ENCODE results near the gene CKB. TPM values are rescaled to one million over a fixed set of nuclear protein-coding genes. Genes with fewer than 3 reads are reported as not detected.

The CKB gene
- total RNA-seq, 1 donor from 2014 or later: 8.6 TPM

DNA sequence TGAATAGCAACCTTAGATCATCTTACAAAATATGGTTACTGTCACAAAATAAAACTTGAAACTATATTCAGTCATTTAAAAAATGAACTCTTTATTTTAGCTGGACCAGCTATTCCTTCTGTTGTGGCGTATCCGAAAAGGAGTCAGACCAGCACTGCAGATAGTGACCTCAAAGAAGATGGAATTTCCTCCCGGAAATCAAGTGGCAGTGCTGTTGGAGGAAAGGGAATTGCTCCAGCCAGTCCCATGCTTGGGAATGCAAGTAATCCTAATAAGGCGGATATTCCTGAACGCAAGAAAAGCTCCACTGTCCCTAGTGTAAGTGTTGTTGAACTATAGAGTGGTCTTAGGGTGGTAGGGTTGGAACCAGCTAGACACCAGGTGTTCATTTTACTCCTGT lies 47.7 kb downstream of the CKB start:
- no peak overlapping the region for H3K27ac Mint-ChIP-seq
- H3K9me3 Mint-ChIP-seq: no peaks in the 10 kb centered on the region
- ATAC-seq (ENCODE audit: low read depth): no peak
- H3K4me3 Mint-ChIP-seq: no peak overlapping the region
- no peak for DNase-seq
- CTCF ChIA-PET: no interaction called here
- intact Hi-C loops (cut with micrococcal nuclease): no loop called here
- TF ChIP-seq, protein P1, sequence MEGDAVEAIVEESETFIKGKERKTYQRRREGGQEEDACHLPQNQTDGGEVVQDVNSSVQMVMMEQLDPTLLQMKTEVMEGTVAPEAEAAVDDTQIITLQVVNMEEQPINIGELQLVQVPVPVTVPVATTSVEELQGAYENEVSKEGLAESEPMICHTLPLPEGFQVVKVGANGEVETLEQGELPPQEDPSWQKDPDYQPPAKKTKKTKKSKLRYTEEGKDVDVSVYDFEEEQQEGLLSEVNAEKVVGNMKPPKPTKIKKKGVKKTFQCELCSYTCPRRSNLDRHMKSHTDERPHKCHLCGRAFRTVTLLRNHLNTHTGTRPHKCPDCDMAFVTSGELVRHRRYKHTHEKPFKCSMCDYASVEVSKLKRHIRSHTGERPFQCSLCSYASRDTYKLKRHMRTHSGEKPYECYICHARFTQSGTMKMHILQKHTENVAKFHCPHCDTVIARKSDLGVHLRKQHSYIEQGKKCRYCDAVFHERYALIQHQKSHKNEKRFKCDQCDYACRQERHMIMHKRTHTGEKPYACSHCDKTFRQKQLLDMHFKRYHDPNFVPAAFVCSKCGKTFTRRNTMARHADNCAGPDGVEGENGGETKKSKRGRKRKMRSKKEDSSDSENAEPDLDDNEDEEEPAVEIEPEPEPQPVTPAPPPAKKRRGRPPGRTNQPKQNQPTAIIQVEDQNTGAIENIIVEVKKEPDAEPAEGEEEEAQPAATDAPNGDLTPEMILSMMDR (IDR thresholded peaks at IDR 0.05): no peak
- peaks cover 79% of the 10 kb centered on the region for H3K36me3 Mint-ChIP-seq (ENCODE audit: low read depth)
- H3K27me3 Mint-ChIP-seq: no peaks in the 10 kb centered on the region
- H3K4me1 Mint-ChIP-seq: peaks cover 5% of the 10 kb centered on the region
- POLR2A ChIA-PET: no interaction called here

DNA sequence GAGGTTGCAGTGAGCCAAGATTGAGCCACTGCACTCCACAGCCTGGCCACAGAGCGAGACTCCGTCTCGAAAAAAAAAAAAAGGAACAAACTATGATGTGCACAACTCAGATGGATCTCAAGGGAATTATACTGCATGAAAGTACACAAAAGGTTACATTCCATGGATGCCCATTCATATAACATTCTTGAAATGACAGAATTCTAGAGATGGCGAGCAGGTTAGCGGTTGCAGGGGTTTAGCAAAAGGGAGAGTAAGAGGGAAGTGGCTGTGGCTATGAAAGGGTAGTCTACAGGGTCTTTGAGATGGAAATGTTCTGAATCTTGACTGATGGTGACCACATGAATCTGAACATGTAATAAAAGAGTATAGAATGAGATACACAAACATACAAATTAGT lies 49.7 kb downstream of the CKB start:
- no peaks in the 10 kb centered on the region for H3K27me3 Mint-ChIP-seq
- ChIA-PET POLR2A (no interaction called here), CTCF (no interaction called here)
- TF ChIP-seq, protein P1 (IDR thresholded peaks at IDR 0.05): no peak
- peaks cover 3% of the 10 kb centered on the region for H3K4me1 Mint-ChIP-seq
- DNase-seq: no peak
- H3K27ac Mint-ChIP-seq: no peak overlapping the region
- ATAC-seq (ENCODE audit: low read depth): no peak
- no peak overlapping the region for H3K4me3 Mint-ChIP-seq
- intact Hi-C loops (cut with micrococcal nuclease): no loop called here
- no peaks in the 10 kb centered on the region for H3K9me3 Mint-ChIP-seq
- H3K36me3 Mint-ChIP-seq (ENCODE audit: low read depth): peaks cover 79% of the 10 kb centered on the region

Other genes with a start within 250 kb of the CKB start
- 234 and 274 TPM in 2 replicates for gene EIF5, start 188.6 kb downstream of the CKB start, total RNA-seq
- gene MARK3, start 137.4 kb downstream of the CKB start, total RNA-seq: 97.1 and 110 TPM in 2 replicates
- gene TRMT61A, start 6.4 kb upstream of the CKB start, total RNA-seq: 19.4 and 21.8 TPM in 2 replicates
- gene BAG5, start 39.8 kb upstream of the CKB start, total RNA-seq: 26.9 and 28.8 TPM in 2 replicates
- 28.4 and 28.8 TPM in 2 replicates for gene COA8, start 40.1 kb upstream of the CKB start, total RNA-seq
- 126 and 153 TPM in 2 replicates for gene KLC1, start 106.4 kb upstream of the CKB start, total RNA-seq
- 23.5 and 26.0 TPM in 2 replicates for gene XRCC3, start 192.6 kb upstream of the CKB start, total RNA-seq
- 12.4 and 16.7 TPM in 2 replicates for gene ZFYVE21, start 193.0 kb upstream of the CKB start, total RNA-seq